Activated naive CD4-positive, alpha-beta T cell treated with anti-CD3 and anti-CD28 coated beads, Interleukin-2, amount 50 U/mL, for 24 hours (primary cell): ENCODE data around the gene STYK1.

Experiments used
- H3K27ac Mint-ChIP-seq: one replicate; pipeline ENCODE4 v1.8.0; 2021; ENCODE audit warnings: mild to moderate bottlenecking, mixed read lengths
- H3K27me3 Mint-ChIP-seq: one replicate; pipeline ENCODE4 v1.8.0; 2021; ENCODE audit warnings: mixed read lengths
- H3K36me3 Mint-ChIP-seq: one replicate; pipeline ENCODE4 v1.8.0; 2021; ENCODE audit warnings: mixed read lengths
- H3K4me1 Mint-ChIP-seq: one replicate; pipeline ENCODE4 v1.8.0; 2021; ENCODE audit warnings: mixed read lengths
- H3K4me3 Mint-ChIP-seq: one replicate; pipeline ENCODE4 v1.8.0; 2021; ENCODE audit warnings: mild to moderate bottlenecking, mixed read lengths
- H3K9me3 Mint-ChIP-seq: one replicate; pipeline ENCODE4 v1.8.0; 2021; ENCODE audit warnings: mixed read lengths

Gene STYK1, protein sequence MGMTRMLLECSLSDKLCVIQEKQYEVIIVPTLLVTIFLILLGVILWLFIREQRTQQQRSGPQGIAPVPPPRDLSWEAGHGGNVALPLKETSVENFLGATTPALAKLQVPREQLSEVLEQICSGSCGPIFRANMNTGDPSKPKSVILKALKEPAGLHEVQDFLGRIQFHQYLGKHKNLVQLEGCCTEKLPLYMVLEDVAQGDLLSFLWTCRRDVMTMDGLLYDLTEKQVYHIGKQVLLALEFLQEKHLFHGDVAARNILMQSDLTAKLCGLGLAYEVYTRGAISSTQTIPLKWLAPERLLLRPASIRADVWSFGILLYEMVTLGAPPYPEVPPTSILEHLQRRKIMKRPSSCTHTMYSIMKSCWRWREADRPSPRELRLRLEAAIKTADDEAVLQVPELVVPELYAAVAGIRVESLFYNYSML

DNA sequence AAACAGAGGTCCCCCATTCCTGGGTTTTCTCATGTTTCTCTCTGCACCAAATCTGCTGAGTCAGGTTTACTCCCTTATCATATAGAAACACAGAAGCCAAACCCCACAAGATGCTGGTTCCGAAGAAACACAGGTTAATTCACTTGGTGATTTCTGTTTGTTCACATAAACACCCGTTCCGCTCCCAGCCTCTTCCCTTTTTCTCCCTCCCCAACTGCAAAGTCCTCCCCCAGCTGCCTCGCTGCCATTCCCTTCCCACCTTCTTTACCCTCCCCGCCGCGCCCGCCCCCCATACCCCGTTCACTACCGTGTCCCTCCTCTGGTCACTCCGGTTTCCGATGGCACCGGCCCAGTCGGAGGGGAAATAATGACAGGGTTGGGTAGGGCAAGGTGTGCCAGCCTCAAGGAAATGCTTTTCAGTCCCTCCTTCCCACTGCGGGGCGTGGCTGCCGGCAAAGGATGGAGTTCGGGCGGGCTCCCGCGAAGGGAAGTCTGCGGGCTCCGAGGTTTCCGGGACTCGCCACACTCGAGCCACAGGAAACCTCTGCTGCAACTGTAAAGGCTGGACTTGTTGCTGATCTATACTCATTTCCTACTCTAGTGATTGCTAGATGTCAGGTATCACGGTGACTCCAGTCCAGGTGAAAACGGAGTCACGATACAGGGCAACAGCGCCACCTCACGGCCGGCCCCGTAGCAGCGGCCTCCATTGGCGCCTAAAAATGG lies at the start of gene STYK1:
STYK1 (minus strand) TSS at position 394 of the 726 bp plus-strand sequence. CDS start 39,434 bp downstream, outside the sequence.
- no peaks in the 10 kb centered on the region for H3K36me3 Mint-ChIP-seq
- peaks cover 20% of the 10 kb centered on the region for H3K4me1 Mint-ChIP-seq
- H3K27me3 Mint-ChIP-seq = peaks cover 20% of the 10 kb centered on the region
- H3K27ac Mint-ChIP-seq = no peak within 1 kb of the TSS
- no peaks in the 10 kb centered on the region for H3K9me3 Mint-ChIP-seq
- peak within 1 kb of the TSS; percentile 65 for H3K4me3 Mint-ChIP-seq

DNA sequence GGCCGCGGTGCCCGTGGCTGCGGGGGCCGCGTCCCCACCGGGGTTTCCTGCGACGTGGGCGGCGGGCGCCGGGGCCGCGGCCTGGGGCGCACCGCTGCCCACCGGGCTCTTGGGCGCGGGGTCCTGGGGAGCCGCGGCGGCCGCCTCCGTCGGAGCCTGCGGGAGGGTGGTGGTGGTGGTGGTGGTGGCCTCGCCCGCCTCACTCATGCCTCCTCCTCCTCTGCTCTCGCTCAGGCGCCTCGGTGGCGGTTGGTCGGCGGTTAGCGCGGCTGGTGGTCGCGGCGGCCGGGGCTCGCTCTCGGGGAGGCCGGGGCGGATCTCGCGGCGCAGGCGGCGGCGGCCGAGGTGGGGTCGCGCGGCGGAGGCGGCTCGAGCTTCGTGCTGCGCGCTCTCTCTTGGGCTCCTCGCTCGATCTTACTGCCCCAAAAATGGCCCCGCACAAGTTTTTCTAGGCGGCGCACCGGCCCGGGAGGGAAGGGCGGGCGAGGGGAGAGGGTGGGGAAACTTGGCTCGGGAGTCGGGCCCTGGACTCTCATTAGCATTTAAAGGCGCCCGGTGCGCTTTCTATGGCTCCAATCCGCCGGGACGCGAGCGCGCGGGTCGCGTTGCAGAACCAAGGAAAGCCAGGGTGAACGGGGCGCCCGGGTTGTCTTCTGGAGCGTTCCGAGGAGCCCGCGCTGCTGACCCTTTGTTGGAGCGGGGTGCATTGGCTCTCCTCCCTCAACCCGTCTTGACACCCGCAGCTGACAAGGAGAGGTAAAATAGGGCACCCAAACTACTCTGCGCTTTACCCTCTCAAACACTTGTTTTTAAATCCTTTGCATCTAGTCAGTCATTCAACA lies 49.3 kb upstream of the STYK1 start, which contains the start of gene YBX3:
YBX3 (minus strand) TSS at position 419 of the 842 bp plus-strand sequence; CDS start at position 207, 212 bp downstream.
- Mint-ChIP-seq H3K27ac (peak within 1 kb of the TSS; percentile 96), H3K4me3 (peak within 1 kb of the TSS; percentile 97), H3K9me3 (no peaks in the 10 kb centered on the region), H3K36me3 (peaks cover 6% of the 10 kb centered on the region), H3K4me1 (peaks cover 19% of the 10 kb centered on the region), H3K27me3 (peaks cover 35% of the 10 kb centered on the region)

DNA sequence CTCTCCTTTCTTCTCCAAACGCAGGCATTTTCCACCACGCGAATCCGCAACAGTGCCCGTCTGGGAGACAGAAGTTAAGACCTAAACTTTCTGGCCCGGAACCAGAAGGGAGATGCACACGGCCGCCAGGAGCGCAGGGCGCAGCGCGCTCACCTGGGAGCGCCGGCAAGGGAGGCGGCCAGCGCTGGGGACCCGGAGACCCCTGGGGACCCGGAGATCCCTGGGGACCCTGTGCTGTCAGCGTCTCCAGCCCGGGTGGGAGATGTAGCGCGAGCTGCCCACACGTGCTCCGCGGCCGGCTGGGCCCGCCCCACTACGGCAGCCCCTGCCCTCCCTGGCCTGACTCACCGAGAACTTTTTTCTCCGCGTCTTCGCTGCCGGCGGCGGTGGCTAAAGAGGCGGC lies 48.7 kb upstream of the STYK1 start:
- H3K27ac Mint-ChIP-seq = peak overlapping the region; percentile 96
- peak overlapping the region; percentile 97 for H3K4me3 Mint-ChIP-seq
- H3K27me3 Mint-ChIP-seq = peaks cover 34% of the 10 kb centered on the region
- peaks cover 6% of the 10 kb centered on the region for H3K36me3 Mint-ChIP-seq
- peaks cover 21% of the 10 kb centered on the region for H3K4me1 Mint-ChIP-seq
- no peaks in the 10 kb centered on the region for H3K9me3 Mint-ChIP-seq

DNA sequence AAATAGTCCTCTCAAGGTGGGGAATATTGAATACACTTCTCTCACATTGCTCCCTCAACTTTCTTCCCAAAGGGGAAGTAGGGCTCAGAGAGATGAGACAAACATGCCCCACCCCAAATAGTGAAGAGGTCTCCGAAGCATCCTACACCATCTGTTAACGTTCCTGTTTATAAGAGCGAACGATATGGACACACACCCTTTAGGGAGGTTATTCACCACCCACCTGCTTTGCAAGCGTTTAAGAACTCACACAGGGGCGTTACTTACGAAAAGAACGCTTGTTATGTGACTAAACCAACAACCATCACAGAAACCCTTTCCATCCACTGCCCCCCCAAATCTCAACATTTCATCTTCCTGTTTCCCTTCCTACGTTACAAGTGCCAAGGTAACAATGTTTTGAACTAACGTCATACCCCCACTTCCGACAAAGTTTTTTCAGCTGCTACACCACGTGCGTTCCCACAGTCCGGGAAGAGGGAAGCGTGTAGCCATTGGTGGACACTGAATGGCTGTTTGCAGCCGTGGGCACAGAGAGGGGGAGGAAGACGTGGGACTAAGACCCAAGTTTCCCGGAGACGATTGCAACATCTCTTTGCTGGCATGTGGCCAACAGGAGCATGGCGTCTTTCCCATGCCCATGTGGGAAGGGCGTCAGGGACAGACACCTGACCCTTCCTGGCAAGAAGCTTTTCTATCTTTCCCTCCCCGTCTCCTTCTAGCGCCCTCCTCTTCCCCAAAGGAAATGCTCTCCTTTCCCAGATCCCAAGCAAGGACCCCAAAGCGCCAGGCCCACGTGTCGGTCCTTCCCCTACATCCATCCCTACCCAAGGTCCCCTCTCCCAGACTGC lies 48.0 kb upstream of the STYK1 start:
- Mint-ChIP-seq H3K4me1 (peaks cover 25% of the 10 kb centered on the region), H3K27ac (peak overlapping the region; percentile 96), H3K4me3 (peak overlapping the region; percentile 97), H3K27me3 (peaks cover 34% of the 10 kb centered on the region), H3K36me3 (peaks cover 6% of the 10 kb centered on the region), H3K9me3 (no peaks in the 10 kb centered on the region)

DNA sequence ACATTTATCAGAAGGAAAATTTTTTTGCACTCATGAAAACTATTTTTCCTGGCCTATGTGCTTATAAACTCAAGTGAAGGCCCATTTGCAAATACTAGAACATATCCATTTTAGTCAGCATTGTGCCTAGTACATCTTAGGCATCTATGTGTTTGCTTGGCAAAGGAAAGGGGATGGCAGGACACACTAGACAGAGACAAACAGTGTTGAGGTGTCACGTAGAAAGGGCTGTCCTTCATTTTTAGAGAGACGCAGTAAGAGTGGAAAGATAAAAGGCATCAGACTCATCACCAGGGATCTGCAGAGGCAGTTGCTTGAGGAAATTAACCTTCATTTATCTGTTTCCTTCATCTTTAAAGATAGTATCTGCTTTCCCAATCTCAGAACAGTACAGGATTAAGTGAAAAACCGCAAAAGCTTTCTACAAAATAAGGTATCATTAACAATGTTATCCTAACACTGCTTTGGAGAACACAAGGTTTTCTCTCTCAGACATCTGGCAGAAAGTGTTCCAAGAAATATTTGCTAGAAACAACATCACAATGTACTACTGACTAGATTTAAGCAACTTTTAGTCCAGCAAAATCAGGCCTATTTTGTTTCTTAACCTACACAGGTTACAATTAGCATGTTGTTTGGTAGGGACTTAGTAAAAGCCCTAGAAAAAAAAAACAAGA lies 47.3 kb upstream of the STYK1 start:
- Mint-ChIP-seq H3K27me3 (peaks cover 31% of the 10 kb centered on the region), H3K9me3 (no peaks in the 10 kb centered on the region), H3K4me1 (peaks cover 32% of the 10 kb centered on the region), H3K36me3 (peaks cover 6% of the 10 kb centered on the region), H3K27ac (no peak overlapping the region), H3K4me3 (peak overlapping the region; percentile 97)

DNA sequence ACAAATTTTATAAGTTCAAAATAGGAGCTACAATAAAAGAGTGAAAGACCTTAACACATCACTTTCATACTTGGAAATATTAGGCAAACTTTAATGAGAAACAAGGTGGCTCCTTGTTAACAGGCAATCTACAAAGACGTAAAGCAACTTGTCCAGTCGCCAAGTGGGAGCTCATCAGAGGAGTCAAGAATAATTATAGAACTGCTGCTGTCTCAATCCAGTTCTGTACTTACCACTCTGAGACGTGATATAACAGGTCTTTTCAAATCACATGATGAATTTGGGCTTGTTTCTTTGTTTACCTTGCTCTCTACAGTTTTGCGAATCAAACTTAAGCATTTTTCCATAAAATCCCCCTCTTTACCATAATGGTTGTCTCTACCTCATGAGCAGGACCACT lies 45.6 kb upstream of the STYK1 start:
- H3K27ac Mint-ChIP-seq = no peak overlapping the region
- peaks cover 42% of the 10 kb centered on the region for H3K4me1 Mint-ChIP-seq
- H3K9me3 Mint-ChIP-seq = no peaks in the 10 kb centered on the region
- H3K27me3 Mint-ChIP-seq = peaks cover 22% of the 10 kb centered on the region
- no peak overlapping the region for H3K4me3 Mint-ChIP-seq
- H3K36me3 Mint-ChIP-seq = peaks cover 11% of the 10 kb centered on the region

DNA sequence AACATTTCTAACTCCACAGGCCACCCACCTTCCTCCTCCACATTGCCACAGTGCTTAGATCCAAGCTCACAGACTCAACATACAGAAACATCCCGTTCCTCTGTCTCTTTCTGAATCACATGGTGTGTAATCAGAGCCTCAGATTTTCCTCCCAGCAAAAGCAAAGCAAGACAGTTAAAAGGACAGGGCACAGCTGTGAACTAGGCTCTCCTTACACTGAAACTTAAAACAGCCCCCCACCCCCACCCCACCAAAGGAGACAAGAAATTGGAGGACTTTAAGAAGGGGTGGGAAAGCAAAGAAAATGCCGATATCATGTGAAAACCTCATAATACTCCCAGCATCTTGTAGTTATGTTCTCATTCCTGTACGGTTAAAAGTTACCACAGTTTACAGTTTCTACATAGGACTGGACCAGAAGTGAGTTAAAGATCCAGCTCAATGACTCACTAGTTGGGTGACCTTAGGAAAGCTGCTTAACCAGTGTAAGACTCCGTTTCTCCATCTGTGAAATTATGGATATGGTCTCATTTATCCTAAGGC lies 44.5 kb upstream of the STYK1 start:
- H3K27ac Mint-ChIP-seq = no peak overlapping the region
- H3K4me3 Mint-ChIP-seq = no peak overlapping the region
- H3K36me3 Mint-ChIP-seq = peaks cover 11% of the 10 kb centered on the region
- H3K9me3 Mint-ChIP-seq = no peaks in the 10 kb centered on the region
- H3K27me3 Mint-ChIP-seq = peaks cover 14% of the 10 kb centered on the region
- H3K4me1 Mint-ChIP-seq = peaks cover 42% of the 10 kb centered on the region

DNA sequence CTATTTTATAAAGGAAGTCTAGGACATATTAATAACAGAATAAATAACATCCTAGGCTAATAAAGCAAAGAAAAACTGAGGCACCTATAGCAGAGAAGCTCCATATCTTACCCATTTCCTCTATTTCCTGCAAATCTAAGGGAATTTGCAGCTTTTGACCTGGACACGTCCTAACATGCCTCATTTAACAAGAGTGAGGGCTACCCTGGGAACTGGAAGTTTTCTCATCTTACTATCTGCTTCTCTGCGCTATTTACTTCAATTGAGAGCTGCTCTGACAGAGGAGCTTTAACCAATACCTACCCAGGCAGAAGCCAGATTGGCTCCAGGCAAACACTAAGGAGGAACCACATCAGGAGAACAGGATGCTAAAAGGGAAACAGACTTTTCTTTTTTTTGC lies 43.6 kb upstream of the STYK1 start:
- Mint-ChIP-seq H3K4me3 (no peak overlapping the region), H3K27me3 (peaks cover 17% of the 10 kb centered on the region), H3K4me1 (peaks cover 42% of the 10 kb centered on the region), H3K27ac (no peak overlapping the region), H3K36me3 (peaks cover 14% of the 10 kb centered on the region), H3K9me3 (no peaks in the 10 kb centered on the region)

DNA sequence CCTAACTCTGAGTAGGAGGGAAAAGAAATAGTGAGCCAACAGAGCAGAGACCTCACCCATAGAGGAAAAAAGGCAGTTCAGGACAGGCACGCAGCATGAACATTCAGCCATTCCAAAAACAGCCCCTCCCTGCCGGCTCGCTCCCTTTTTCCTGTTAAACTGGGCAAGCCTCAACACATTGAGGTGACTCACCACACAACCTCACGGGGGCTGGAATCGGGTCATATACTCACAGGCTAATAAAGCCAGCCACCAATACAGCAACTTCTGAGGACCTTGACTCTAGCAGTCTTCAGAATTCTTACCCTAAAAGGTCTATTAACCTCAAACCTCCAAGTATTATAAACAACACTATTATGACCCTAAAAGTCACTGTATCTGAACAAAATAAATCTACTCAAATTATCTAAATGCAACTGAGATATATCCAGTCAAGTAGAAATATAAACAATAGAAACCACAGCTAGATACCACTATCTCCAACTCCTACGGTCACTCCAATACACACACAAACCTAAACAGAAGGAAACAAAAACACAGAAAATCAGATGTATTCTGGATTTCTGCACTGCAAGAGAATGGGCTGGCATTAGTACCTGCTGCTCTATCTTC lies 43.0 kb upstream of the STYK1 start:
- Mint-ChIP-seq H3K4me1 (peaks cover 36% of the 10 kb centered on the region), H3K27ac (no peak overlapping the region), H3K36me3 (peaks cover 13% of the 10 kb centered on the region), H3K9me3 (no peaks in the 10 kb centered on the region), H3K27me3 (peaks cover 12% of the 10 kb centered on the region), H3K4me3 (no peak overlapping the region)

DNA sequence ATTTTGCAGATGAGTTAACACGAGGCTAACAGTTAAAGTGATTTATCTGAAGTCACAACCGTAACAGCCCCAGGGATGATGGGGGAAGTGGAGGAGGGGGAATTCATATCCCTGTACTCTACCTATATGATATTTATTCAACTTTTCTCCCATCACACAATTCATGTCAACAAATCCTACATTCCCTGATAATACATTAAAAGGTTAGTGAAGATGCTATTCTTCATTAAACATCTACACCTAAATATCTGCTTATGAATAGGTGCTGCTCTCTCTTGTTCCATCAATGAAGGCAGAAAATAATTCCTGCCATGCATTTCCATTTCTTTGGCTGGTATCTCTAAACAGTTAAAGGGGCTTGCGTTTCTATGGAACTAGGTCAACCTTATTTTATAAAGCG lies 42.4 kb upstream of the STYK1 start:
- H3K36me3 Mint-ChIP-seq = peaks cover 13% of the 10 kb centered on the region
- peaks cover 11% of the 10 kb centered on the region for H3K27me3 Mint-ChIP-seq
- peaks cover 33% of the 10 kb centered on the region for H3K4me1 Mint-ChIP-seq
- H3K4me3 Mint-ChIP-seq = no peak overlapping the region
- no peaks in the 10 kb centered on the region for H3K9me3 Mint-ChIP-seq
- H3K27ac Mint-ChIP-seq = no peak overlapping the region

DNA sequence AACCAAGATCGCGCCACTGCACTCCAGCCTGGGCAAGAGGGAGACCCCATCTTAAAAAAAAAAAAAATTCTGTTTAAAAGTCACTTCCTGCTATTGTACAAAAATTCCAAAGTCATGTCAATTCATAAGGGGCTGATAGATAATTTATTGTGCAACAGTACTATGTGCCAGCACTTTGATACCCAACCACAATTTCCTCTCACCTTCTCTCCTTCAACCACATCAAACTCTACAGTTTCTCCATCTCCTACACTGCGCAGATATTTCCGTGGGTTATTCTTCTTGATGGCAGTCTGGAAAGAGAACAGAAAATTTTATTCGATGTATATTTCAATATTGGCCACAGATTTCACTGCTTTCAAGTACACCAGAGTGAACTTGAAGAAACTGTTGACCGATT lies 41.6 kb upstream of the STYK1 start:
- H3K27me3 Mint-ChIP-seq = peaks cover 12% of the 10 kb centered on the region
- peaks cover 29% of the 10 kb centered on the region for H3K4me1 Mint-ChIP-seq
- no peaks in the 10 kb centered on the region for H3K9me3 Mint-ChIP-seq
- peaks cover 14% of the 10 kb centered on the region for H3K36me3 Mint-ChIP-seq
- H3K4me3 Mint-ChIP-seq = peak overlapping the region; percentile 20
- peak overlapping the region; percentile 8 for H3K27ac Mint-ChIP-seq

DNA sequence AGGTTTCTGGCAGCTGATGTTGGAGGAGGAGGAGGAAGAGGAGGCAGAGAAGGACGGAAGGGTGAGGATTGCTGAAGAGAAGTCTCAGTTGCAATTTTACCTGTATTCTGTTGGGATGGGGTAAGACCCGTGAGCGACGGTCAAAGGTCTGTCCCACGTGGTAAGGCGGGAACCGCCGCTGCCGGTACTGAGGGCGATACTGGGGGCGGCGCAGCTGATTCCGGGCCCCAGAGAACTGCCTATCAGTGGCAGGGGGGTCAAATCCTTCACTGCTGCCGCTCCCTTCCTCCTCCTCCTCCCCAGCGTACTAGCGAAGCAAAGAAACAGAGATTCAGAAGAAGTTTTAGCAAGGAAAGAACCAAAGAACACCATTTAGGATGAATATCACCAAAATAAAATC lies 36.0 kb upstream of the STYK1 start:
- H3K9me3 Mint-ChIP-seq = no peaks in the 10 kb centered on the region
- peaks cover 10% of the 10 kb centered on the region for H3K27me3 Mint-ChIP-seq
- no peak overlapping the region for H3K27ac Mint-ChIP-seq
- H3K4me1 Mint-ChIP-seq = no peaks in the 10 kb centered on the region
- no peak overlapping the region for H3K4me3 Mint-ChIP-seq
- H3K36me3 Mint-ChIP-seq = peaks cover 14% of the 10 kb centered on the region

DNA sequence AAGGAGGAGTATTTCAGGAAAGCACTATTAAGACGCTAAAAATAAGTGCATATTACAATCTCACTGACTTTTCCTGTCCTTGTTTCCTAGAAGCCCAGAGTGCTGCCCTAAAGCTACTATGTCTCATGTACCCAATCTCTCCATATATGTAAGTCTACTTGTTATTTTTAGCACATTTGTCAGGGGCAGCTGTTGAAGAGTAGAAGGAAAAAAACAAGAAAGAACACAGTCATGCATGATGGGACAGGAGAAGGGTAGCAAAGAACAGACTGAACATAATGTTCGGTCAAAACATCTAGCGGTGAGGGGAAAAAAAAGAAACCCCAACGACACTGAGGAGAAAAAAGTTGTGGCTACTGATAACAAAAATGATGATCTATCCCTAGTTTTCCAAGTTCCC lies 35.0 kb upstream of the STYK1 start:
- H3K27me3 Mint-ChIP-seq = peaks cover 10% of the 10 kb centered on the region

DNA sequence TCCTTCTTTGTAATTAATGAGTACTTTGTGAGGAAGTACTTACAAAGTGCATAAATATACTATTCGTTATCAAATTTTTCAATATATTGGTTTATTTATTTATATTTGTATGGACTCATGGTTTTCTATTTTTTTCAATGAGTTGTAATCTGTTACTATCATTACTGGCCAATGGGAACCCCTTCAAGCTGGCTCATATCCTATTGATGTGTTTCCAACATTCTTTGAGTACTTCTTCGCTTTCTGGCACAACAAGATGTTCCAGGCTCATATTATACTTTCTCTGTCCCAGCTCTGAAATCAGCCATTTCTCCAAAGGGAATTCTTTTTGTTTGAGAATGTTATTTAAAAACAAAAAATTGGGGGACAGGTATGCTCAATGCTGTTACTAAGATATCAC lies 31.8 kb upstream of the STYK1 start:
- no peak overlapping the region for H3K4me3 Mint-ChIP-seq
- H3K4me1 Mint-ChIP-seq = peaks cover 13% of the 10 kb centered on the region
- H3K9me3 Mint-ChIP-seq = no peaks in the 10 kb centered on the region
- H3K27me3 Mint-ChIP-seq = peaks cover 4% of the 10 kb centered on the region
- no peak overlapping the region for H3K27ac Mint-ChIP-seq
- H3K36me3 Mint-ChIP-seq = peaks cover 15% of the 10 kb centered on the region

More for the DNA sequence above, 35.0 kb upstream of the STYK1 start:
- H3K4me1 Mint-ChIP-seq = no peaks in the 10 kb centered on the region
- H3K4me3 Mint-ChIP-seq = no peak overlapping the region
- no peaks in the 10 kb centered on the region for H3K9me3 Mint-ChIP-seq
- H3K27ac Mint-ChIP-seq = no peak overlapping the region
- peaks cover 17% of the 10 kb centered on the region for H3K36me3 Mint-ChIP-seq
